Neural cell (in vitro differentiated cells): ENCODE measurements around the gene OBI1.

Experiments
- EP300 ChIP-seq: fragments of 450-650 bp; conservative IDR thresholded peaks from 2 replicates; pipeline ENCODE4 v1.6.1; 2014; ENCODE audit warnings: antibody characterized with exemption, mild to moderate bottlenecking, moderate library complexity; ENCODE audit not compliant: poor library complexity, severe bottlenecking
- EZH2 ChIP-seq: fragments of 200-600, 300-800 bp; shearing (Covaris generic), sonication (generic); IDR thresholded peaks from 2 replicates; pipeline ENCODE4 v1.6.1; 2014; ENCODE audit warnings: antibody characterized with exemption, low read length, borderline replicate concordance, mild to moderate bottlenecking; ENCODE audit not compliant: insufficient read depth, poor library complexity, severe bottlenecking
- POLR2AphosphoS5 ChIP-seq: IDR thresholded peaks from 2 replicates; pipeline ENCODE4 v1.6.1; 2012
- RAD21 ChIP-seq: fragments of 450-650 bp; conservative IDR thresholded peaks from 2 replicates; pipeline ENCODE4 v1.6.1; 2014; ENCODE audit warnings: antibody characterized with exemption, mild to moderate bottlenecking, moderate library complexity
- SMC3 ChIP-seq: fragments of 450-650 bp; conservative IDR thresholded peaks from 2 replicates; pipeline ENCODE4 v1.6.1; 2014; ENCODE audit warnings: antibody characterized with exemption, mild to moderate bottlenecking, moderate library complexity; ENCODE audit not compliant: poor library complexity
- TAF1 ChIP-seq: IDR thresholded peaks from 2 replicates; pipeline ENCODE4 v1.6.1; 2012; ENCODE audit warnings: low read depth
- TF ChIP-seq, protein P1 (sequence below): fragments of 450-650 bp; IDR thresholded peaks from 2 replicates; pipeline ENCODE4 v1.5.1; 2014; ENCODE audit warnings: antibody characterized with exemption, mild to moderate bottlenecking, moderate library complexity; ENCODE audit not compliant: poor library complexity, severe bottlenecking

DNA sequence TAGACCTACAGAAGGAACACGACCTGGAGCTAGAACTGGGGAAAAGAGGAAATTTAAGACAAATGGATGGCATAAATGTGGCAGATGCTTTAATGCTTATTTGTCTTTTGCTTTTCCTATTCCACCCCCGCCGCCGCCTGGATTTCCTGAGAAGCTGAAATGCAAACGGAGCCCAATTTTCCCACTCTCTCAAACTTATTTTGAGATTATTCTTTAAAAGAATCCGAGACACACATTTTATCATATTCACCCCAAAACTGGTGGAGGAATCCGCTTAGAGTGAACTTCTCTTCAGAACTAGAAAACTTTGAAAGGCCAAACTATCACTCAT, 61.4 kb downstream of the OBI1 start:
- TF ChIP-seq, protein P1, sequence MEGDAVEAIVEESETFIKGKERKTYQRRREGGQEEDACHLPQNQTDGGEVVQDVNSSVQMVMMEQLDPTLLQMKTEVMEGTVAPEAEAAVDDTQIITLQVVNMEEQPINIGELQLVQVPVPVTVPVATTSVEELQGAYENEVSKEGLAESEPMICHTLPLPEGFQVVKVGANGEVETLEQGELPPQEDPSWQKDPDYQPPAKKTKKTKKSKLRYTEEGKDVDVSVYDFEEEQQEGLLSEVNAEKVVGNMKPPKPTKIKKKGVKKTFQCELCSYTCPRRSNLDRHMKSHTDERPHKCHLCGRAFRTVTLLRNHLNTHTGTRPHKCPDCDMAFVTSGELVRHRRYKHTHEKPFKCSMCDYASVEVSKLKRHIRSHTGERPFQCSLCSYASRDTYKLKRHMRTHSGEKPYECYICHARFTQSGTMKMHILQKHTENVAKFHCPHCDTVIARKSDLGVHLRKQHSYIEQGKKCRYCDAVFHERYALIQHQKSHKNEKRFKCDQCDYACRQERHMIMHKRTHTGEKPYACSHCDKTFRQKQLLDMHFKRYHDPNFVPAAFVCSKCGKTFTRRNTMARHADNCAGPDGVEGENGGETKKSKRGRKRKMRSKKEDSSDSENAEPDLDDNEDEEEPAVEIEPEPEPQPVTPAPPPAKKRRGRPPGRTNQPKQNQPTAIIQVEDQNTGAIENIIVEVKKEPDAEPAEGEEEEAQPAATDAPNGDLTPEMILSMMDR, result no peak
- TF ChIP-seq TAF1 (no peak), SMC3 (no peak), RAD21 (no peak), EZH2 (no peak), EP300 (no peak), POLR2AphosphoS5 (no peak)
